GM21367 (cell line): Measurements from ENCODE around the gene POLD4.
"Not testable (repeated sequence)": the region's sequence is repeated elsewhere in the genome, so short reads cannot be mapped to it uniquely, and the experiment has no call there.

Source experiments
- ATAC-seq: cut with Tn5 transposase; IDR thresholded peaks from one replicate; pipeline ENCODE4 v1.9.1; 2021; ENCODE audit not compliant: unreplicated experiment

Gene POLD4

DNA sequence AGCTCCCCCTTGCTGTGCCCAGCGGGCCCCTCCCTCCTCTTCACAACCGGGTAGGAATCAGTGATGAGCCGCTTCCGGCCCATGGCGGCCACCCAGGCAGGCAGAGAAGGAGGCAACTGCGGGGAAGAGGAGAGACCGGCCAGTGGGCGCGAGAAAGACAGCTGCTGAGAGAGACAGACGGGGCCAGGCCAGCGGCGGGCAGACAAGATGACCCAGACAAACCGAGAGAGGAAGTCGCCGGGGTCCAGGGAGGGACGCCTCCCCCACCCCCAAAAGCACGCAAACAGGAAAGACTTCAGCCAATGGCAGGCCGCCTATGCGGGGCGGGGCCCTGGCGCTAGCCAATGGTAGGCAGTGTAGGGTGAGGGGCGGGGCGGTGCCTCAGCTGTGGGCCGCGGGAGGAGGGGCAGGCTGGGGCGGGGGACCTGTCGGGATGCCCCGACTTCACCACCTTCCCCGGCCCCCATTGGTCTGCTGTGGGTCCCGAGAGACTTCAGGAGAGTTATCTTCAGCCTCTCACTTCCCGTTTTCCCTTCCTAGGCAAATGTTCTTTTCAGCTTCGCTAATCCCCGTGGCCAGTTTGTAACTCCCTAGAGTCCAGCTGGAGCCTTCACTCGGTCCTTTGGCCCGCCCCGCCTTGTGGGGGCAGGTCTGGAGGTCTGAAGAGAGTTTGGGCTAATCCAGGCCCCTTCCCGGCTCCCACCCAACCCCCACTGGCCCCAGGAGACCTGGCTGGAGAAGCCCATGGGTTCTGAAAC lies at the start of gene POLD4:
TSS of gene POLD4 (minus strand) at position 230 of the 758 bp plus-strand sequence. CDS start at position 83, 147 bp downstream.
- ATAC-seq: peak; percentile 60

DNA sequence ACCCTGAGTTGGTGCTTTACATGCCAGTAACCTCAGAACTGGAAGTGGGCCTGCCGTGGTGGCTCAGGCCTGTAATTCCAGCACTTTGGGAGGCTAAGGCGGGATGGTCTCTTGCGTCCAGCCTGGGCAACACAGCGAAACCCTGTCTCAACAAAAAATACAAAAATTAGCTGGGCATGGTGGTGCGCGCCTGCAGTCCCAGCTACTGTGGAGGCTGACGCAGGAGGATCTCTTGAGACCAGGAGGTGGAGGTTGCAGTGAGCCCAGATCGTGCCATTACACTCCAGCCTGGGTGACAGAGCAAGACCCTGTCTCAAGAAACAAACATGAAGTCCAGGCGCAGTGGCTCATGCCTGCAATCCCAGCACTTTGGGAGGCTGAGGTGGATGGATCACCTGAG lies 49.7 kb upstream of the POLD4 start:
- not testable (repeated sequence) for ATAC-seq

- ATAC-seq: not testable (repeated sequence)
These were observed 49.0 kb upstream of the POLD4 start for GRCh38 chr11:67402192-67402839.

- ATAC-seq: peak; percentile 40
These were observed 48.3 kb upstream of the POLD4 start, which contains the start of gene PPP1CA for GRCh38 chr11:67401495-67402191. PPP1CA (minus strand) TSS chr11:67401858; CDS start chr11:67401782, 76 bp downstream.

DNA sequence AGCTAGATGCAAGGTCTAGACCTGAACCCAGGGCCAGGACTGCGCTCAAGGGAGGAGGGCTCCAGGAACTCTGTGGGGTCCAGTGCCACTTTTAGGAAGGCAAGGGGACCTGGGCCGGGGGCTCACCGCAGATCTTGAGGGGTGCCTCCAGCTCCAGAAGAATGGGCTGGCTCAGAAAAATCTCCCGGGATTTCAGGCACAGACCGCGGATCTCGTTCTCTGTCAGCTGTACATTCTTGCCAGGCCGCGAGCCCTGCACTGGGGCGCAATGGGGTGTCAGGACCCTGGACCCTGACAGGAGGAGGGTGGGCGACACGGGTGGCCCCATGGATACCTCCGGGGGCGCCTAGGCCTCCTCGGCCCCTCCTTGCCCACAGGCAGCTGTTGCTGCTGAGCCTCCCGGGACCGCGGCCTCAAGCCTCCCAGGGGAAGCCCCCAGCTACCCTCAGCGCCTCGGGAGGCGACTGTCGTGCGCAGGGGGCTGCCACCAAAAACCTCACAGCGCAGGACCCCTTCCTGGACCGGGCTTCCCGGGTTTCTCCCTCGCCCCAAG lies 47.7 kb upstream of the POLD4 start:
- ATAC-seq: peak; percentile 7

- ATAC-seq: no peak
These were observed 47.0 kb upstream of the POLD4 start for GRCh38 chr11:67400251-67400941.

DNA sequence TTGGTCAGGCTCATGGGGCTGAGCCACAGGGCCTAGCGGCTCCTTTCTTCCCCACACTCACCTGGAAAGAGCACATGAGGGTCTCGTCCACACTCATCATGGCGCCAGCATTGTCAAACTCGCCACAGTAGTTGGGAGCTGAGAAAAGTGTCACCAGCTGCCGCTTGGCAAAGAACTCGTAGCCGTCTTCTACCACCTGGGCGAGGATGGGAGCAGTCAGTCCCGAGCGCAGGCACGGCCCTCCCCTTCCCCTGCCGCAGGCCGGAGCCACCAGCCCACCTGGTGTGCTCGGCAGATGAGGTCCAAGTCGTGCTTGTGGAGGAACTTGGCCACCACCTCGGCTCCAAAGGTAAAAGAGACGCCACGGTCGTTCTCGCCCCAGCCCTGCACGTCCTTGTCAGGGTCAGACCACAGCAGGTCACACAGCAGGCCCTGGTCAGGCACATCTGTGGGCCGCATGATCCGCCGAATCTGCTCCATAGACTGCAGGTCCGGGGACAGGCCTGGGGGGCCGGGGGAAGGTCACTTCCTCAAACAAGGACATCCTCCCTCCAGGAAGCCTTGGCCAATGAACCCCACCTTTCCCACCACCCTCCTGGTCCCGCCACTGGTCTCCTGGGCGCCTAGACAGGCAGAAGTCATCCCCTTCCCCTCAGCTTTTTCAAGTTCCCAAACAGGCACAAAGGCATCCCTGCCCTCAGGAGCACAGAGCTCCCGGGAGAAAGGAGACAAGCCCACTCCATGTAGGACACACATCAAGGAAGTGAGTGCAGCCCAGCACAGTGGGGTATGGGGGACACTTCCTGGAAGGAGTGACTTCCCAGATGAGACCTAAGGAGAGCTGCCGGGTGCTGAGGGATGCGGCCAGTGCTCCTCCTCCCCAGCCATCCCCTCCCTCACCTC lies 45.6 kb upstream of the POLD4 start:
- ATAC-seq: no peak

GRCh38 chr11:67397986-67398660 lies 44.8 kb upstream of the POLD4 start:
- no peak for ATAC-seq

DNA sequence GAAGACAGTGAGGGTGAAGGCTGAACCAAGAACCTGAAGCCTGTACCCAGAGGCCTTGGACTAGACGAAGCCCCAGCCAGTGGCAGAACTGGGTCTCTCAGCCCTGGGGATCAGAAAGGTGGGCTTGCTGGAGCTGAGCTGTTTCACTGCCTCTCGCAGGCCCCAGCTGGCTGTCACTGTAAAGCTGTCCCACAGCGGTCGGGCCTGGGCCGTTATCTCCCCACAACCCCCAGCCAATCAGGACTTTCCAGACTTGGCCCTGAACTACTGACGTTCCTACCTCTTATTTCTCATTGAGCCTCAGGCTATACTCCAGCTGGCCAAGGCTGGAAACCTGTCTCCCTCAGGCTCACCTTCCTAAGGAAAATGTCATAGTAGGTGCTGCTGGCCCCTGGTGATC lies 44.2 kb upstream of the POLD4 start:
- no peak for ATAC-seq

DNA sequence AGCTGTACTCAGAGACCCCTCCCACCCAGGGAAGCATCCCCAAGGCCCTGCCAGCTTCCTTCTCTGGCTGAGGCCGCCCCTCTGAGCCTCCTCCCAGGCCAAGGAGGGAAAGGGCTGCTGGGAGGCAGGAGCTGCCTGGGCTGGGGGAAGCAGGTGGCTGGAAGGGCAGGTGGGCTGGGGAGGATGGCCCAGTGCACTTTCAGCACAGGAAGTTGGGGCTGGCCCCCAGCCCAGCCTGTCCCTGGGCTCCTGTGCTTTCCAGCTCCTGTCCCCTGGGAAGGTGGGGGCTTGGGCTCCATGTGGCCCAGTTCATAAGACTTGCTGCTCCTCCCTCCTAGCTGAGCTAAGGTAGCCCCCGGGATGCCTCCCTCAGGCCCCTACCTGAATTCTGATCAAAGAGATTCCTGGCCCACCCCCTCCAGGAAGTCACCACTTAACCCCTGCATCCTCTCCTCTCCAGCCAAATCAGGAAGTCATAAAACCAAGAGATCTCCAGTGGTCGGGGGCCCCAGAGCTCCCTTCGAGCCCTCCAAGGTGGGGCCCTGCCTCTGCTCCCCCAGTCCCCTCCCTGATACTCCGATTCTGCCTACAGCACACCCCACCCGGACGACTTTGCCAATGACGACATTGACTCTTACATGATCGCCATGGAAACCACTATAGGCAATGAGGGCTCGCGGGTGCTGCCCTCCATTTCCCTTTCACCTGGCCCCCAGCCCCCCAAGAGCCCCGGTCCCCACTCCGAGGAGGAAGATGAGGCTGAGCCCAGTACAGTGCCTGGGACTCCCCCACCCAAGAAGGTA lies 43.4 kb upstream of the POLD4 start:
- ATAC-seq: no peak

DNA sequence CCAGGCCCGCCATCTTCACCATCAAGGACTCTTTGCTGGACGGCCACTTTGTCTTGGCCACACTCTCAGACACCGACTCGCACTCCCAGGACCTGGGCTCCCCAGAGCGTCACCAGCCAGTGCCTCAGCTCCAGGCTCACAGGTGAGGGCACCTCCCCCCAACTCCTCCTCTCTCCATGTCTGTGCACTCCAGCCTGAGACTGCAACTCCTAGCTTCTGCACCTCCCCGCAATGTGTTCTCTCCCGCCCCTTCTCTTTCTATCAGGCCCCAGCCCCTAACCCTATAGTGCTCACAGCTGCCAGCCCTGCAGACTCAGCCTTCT lies 42.9 kb upstream of the POLD4 start:
- no peak for ATAC-seq

DNA sequence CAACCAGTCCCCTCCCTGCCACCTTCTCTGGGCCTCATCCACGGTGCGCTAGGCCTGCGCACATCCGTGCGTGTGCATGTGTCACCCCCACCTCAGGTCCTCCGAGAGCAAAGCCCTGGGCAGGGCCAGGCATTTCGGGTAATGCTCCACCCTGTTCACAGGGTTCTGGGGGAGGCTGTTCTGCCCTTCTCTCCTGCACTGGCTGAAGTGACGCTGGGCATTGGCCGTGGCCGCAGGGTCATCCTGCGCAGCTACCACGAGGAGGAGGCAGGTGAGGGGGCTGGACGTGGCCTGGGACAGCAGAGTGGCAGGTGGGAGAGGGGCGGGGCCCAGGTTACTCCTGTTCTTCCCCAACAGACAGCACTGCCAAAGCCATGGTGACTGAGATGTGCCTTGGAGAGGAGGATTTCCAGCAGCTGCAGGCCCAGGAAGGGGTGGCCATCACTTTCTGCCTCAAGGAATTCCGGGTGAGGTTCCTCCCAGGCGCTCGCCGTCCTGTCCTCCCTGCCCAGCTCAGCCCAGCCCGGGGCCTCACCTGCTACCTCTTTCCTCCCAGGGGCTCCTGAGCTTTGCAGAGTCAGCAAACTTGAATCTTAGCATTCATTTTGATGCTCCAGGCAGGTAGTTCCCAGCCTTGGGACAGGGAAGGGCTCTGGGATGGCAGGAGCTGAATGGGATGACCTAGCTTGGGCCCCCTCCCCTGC lies 42.4 kb upstream of the POLD4 start:
- ATAC-seq: no peak

DNA sequence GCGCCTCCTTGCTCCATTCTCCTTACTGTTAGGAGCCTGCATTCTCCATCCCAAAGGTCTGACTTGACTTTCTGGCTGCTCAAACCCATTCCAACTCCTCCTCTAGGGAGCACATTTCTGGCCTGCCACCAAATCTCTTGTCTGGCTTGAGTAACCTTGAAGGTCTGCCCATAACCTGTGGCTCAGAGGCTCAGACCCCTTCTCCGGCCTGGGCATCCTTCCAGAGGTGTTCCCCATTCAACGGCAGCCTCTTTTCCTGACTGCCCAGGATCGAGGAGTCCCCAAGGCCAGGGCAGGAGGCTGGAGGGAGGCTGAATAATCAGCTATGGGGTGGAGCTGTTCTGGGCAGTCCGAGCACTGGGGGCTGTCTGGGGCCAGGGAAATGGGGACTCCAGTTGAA lies 40.6 kb upstream of the POLD4 start:
- ATAC-seq: no peak

GRCh38 chr11:67393437-67393836 lies 40.1 kb upstream of the POLD4 start:
- ATAC-seq: no peak

- ATAC-seq: no peak
These were observed 38.9 kb upstream of the POLD4 start for GRCh38 chr11:67392183-67392715.

DNA sequence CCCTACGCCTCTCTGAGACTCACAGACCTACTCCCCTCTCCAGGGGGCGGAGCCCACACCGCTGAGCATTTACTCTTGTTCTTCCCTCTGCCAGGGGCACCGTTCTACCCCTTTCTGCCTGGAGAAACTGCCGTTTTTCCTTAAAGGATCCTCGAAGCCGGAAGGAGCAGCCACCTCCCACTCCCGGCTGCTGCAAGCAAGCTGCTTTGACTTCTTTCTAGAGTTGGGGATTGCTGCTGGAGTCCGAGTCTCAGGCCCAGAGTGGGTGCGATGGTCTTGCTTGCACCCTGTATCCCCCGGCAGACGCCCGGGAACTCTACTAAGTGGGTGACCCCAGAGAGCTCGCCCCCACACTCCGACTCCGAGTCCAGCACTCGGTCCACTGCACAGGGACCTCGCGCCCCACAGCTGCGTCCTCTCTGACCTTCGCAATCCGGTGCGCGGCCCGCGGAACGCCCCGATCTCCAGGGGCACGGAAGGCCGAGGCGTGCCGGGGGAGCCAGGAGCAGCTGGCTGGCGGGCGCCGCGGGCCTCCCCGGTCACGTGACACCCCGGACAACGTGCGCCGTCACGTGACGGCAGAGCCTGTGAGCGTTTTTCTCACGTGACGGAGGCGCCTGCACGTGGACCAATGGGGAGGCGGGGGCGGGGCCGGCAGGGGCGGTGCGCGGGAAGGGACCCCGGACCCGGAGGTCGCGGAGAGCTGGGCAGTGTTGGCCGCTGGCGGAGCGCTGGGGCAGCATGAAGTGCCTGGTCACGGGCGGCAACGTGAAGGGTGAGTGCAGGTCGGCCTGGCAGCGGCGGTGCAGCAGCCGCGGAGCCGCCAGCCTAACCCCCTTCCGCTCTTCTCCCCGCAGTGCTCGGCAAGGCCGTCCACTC lies 38.2 kb upstream of the POLD4 start, which contains the start of gene RAD9A:
TSS of gene RAD9A (plus strand) at position 683 of the 879 bp plus-strand sequence. CDS start at position 742, 59 bp downstream.
- ATAC-seq: peak; percentile 37

DNA sequence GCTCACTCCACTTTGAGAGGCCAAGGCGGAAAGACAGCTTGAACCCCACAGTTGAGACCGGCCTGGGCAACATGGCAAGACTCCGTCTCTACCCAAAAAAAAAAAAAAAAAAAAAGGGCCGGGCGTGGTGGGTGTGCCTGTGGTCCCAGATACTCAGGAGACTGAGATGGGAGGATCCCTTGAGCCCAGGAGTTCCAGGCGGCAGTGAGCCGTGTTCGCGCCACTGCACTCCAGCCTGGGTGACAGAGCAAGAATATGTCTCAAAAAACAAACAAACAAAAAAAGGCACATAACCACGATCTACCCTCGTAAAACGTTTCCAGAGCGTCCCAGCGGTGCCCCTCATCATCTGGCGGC lies 37.6 kb upstream of the POLD4 start:
- no peak for ATAC-seq
